GM19099 (cell line): ENCODE measurements around the gene DCAF11.

ENCODE experiments used
- POLR2A ChIP-seq: IDR thresholded peaks from 3 replicates; pipeline ENCODE4 v1.6.1; 2011; ENCODE audit warnings: low read depth; ENCODE audit not compliant: insufficient read length; ENCODE audit errors: extremely low read depth

DCAF11 gene

GRCh38 chr14:24074625-24075484 is 39.7 kb upstream of the DCAF11 start:
- TF ChIP-seq POLR2A: no peak

DNA sequence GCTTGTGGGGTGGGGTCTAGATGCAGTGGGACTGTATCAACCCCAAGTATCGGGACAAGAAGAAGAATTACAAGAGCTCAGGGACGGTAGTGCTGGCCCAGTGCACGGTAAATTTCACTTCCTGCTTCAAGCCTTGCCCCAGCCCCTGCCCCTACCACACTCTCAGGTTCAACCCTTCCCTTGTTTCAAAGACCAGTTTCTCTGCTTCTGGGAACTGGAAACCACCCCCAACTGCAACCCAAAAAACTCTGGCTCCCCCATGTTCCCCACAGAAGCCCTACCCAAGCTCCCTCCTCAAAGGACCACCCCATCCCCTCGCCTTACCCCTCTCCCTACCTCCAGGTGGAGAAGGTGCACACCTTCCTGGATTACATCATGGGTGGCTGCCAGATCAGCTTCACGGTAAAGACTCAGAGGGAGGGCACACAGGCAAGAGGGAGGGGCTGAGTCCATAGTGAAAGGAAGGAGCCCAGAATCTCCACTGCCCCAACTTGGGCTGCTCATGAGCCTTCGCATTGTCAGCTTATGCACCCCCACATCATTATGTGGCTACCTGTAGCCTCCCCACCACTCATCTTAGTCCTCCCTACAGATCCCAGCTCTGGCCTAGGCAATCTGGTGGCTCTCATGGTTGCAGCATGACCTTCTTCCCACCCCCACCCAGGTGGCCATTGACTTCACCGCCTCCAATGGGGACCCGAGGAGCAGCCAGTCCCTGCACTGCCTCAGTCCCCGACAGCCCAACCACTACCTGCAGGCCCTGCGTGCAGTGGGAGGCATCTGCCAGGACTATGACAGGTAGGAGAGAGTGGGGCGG is 38.9 kb upstream of the DCAF11 start:
- TF ChIP-seq POLR2A: no peak

DNA sequence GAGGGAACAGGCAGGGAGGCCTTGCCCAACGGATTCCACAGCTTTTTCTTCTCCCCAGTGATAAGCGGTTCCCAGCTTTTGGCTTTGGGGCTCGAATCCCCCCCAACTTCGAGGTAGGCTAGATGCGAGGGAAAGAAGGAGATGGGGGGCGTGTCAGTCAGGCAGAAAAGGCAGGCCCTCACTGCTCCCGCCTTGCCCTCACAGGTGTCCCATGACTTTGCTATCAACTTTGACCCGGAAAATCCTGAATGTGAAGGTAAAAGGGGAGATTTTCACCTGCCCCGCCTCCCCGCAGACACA is 38.3 kb upstream of the DCAF11 start:
- no peak for TF ChIP-seq POLR2A

GRCh38 chr14:24077086-24077485 is 37.5 kb upstream of the DCAF11 start:
- TF ChIP-seq POLR2A: no peak

- no peak for TF ChIP-seq POLR2A
These were observed 36.4 kb upstream of the DCAF11 start for GRCh38 chr14:24078146-24078545.

- TF ChIP-seq POLR2A: no peak
These were observed 35.0 kb upstream of the DCAF11 start for GRCh38 chr14:24079491-24080141.

DNA sequence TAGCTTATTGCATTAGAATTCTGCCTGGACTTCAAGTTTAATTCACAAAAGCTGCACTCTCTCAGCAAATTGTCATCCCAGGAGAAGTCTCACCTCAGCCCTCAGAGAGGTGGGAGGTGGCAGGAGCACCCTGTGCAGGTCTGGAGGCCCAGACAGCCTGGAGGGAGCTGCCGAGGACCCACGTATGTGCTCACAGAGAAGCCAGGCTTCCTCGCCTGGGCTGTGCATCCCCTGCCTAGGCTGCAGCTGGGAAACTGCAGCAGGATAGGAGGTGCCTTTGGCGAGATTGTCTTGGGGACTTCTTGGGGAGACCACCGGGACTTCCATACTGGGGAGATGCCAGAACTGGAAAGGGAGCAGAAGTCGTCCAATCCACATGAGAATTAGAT is 34.4 kb upstream of the DCAF11 start:
- TF ChIP-seq POLR2A: no peak

DNA sequence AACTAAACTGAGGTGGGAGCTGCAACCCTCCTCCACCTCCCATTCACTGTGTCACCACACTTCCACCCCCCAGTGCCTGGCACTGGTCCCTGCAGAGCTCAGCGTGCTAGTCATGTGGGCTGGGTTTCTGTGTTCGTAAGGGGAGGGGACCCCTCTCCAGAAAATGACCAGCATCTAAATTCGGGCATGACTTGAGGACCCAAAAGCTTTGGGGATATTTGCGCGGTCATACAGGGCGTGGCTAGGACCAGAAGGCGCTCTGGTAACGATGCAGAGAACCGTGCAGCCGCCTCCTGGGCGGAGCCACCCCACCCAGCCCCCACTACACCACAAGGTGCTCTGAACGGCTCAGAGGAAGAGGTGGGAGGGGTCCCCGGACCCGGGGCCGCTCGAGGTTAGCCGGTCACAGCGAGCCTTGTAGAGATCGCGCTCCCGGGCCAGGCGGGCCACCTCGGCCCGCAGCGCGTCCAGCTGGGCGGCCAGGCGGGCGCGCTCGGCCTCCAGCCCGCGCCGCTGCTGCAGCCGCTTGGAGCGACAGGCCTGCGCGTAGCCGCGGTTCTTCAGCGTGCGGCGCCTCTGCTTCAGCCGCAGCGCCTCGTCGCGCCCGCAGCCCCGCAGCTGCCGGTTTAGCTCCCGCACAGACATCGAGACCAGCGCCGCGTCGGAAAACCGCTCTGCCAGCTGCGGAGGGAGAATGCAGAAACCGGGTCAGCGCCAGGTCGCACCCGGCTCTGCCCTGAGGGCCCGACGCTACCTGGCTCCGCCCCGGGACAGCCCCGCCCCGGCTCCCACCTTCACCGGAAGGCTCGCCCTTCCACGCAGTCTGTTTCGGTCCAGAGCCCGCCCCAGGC is 33.5 kb upstream of the DCAF11 start:
- peak; percentile 78 for TF ChIP-seq POLR2A

- no peak for TF ChIP-seq POLR2A
These were observed 32.8 kb upstream of the DCAF11 start for GRCh38 chr14:24081739-24082211.

DNA sequence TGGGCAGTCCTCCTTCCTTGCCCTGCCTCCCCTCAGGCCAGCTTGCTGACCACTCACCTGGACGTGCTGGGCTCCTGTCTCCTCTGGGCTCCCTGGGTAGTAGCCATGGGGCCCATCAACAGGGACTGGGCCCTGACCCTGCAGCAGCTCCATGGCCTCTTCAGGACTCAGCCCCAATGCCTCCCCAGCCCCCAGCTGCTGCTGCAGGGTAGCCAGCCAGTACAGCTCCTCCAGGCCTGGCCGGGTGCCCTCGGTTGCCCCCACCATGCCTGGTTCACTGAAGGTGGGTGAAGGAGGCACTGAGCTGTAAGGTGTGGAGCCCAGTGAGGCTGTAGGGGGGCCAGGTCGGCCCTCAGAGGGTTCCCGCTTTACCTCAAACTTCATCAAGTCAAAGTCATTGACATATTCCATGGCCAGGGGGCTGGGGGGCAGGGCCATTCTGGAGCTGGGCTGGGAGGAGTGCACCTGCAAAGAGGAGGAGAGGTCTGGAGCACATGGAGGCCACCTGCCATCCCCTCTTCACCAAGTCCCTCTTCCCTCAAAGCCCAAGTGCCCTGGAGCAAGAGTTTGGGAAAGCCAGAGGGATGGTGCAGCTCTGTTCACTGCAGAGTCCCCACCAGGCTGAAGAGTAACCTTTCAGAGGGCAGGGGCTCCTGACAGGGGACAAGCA is 32.0 kb upstream of the DCAF11 start:
- no peak for TF ChIP-seq POLR2A

GRCh38 chr14:24083462-24083861 is 31.1 kb upstream of the DCAF11 start:
- TF ChIP-seq POLR2A: no peak

GRCh38 chr14:24084440-24084839 is 30.1 kb upstream of the DCAF11 start:
- no peak for TF ChIP-seq POLR2A

DNA sequence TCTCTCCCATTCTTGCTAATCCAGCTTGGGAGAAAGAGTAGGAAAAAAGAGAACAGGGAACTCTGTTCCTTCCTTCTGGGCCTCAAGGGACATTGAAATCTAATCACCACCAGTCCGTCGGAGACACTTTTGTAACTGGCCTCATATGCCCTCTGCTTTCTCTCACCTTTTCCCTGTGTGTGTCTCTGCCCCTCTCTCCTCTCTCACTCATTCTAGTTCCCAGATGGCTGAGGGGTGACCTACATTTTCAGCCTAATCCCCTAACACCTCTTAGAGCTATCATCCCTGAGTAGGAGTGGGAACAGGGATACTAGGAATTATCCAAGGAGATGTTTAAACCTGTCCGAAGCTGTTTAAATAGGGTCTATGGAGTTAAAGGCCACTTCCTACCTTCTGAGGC is 29.4 kb upstream of the DCAF11 start:
- TF ChIP-seq POLR2A: no peak

DNA sequence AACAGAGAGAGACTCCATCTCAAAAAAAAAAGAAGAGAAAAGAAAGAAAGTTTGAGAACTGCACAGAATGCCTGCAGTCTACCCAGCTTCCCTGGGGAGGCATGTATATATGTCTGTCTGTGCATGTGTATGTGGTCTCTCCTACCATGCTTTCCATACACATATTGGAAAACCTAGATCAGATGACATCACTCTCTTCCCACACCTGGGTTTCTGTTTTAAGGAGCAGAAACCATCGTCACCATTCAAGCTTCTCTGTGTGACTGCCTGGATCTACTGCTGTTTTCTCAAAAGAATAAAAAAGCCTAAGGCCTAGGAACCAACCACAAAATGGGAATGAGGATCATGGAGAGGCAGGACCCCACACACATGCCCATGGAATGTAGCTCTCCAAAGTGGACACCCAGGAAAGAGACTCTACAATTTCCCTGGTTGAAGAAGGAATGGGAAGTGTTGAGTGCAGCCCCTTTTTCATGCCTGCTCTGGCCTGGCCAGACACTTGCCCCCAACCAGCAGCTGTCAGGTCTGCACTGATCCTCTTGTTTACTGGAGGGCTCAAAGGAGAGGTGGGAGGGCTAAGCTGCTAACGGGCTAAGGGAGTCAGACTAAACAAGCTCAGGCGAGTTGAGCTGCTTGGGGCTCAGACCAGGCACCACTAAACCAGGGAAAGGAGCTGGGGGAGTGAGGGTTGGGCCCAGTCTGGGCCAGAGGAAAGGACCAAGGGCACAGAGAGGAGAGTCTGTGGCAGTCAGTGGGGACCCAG is 28.2 kb upstream of the DCAF11 start:
- no peak for TF ChIP-seq POLR2A

DNA sequence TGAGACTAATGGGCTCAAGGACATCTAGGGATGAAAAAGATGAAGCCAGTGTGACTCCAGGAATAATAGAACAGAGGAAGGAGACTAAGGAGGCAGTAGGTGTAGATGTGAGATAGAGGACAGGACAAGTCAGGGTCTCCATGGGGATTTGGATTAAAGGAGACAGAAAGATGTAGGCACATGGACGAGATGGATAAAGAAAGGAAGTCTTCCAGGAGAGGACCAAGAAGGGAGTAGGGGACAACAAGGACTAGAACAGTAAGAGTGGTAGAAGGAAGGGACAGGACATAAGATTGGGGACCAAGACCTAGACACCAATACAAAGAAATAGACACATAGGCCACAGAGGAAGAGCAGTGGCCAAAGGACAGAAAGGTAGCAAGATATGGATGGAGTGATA is 27.6 kb upstream of the DCAF11 start:
- no peak for TF ChIP-seq POLR2A
